ENCODE data around the gene RMDN3.
A peak's percentile ranks its signal among the peaks of the same experiment; 100 is the strongest.

Gene RMDN3

DNA sequence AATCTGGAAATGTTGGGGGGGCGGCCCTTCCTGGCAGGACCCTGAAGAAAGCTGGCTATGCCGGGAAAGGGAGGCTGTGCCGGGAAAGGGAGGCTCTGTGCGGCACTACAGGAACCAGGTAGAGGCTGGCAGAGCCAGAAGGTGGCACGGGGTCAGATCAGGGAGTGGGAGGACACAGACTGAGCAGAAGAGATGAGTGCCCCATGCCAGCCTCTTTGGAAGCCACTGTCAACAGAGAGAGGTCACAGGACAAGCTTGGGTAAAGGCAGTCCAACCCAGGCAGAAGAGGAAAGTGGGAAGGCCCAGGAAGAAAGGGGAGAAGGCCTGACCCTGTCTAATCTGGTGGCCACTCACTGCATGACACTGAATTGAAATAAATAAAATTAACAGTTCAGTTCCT, 16.2 kb upstream of the RMDN3 start:
- Histone ChIP-seq H3K27me3 (ENCODE audit: control insufficient read depth, low read length) (no peaks in the 10 kb centered on the region), H4K20me1 (ENCODE audit: control insufficient read depth, insufficient read depth, low read depth, low read length) (no peaks in the 10 kb centered on the region), H3K4me2 (ENCODE audit: low read length) (peak overlapping the region; percentile 86), H3K4me1 (ENCODE audit: control insufficient read depth, low read length) (peaks cover 65% of the 10 kb centered on the region), H3F3A (ENCODE audit: control insufficient read depth, insufficient read depth) (peaks cover 21% of the 10 kb centered on the region), H3K79me2 (ENCODE audit: control insufficient read depth, low read length) (peaks cover 19% of the 10 kb centered on the region), H3K9me3 (ENCODE audit: control insufficient read depth, insufficient read depth, low read length) (no peaks in the 10 kb centered on the region), H3K9me2 (replicated peaks; ENCODE audit: control insufficient read depth, low read length) (no peaks in the 10 kb centered on the region), H3K4me3 (ENCODE audit: low read length) (peak overlapping the region; percentile 69; the same call in 1 of the 2 replicates), H3K27ac (ENCODE audit: low read depth, low read length) (peak overlapping the region; percentile 94), H3K36me3 (ENCODE audit: control insufficient read depth, low read length) (peaks cover 61% of the 10 kb centered on the region)
- TF ChIP-seq EZH2phosphoT487 (IDR thresholded peaks at IDR 0.05; ENCODE audit: borderline replicate concordance, low read length), result no peak
- TF ChIP-seq, protein P1, sequence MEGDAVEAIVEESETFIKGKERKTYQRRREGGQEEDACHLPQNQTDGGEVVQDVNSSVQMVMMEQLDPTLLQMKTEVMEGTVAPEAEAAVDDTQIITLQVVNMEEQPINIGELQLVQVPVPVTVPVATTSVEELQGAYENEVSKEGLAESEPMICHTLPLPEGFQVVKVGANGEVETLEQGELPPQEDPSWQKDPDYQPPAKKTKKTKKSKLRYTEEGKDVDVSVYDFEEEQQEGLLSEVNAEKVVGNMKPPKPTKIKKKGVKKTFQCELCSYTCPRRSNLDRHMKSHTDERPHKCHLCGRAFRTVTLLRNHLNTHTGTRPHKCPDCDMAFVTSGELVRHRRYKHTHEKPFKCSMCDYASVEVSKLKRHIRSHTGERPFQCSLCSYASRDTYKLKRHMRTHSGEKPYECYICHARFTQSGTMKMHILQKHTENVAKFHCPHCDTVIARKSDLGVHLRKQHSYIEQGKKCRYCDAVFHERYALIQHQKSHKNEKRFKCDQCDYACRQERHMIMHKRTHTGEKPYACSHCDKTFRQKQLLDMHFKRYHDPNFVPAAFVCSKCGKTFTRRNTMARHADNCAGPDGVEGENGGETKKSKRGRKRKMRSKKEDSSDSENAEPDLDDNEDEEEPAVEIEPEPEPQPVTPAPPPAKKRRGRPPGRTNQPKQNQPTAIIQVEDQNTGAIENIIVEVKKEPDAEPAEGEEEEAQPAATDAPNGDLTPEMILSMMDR (IDR thresholded peaks at IDR 0.05; ENCODE audit: low read depth, low read length, poor library complexity, severe bottlenecking), result no peak

DNA sequence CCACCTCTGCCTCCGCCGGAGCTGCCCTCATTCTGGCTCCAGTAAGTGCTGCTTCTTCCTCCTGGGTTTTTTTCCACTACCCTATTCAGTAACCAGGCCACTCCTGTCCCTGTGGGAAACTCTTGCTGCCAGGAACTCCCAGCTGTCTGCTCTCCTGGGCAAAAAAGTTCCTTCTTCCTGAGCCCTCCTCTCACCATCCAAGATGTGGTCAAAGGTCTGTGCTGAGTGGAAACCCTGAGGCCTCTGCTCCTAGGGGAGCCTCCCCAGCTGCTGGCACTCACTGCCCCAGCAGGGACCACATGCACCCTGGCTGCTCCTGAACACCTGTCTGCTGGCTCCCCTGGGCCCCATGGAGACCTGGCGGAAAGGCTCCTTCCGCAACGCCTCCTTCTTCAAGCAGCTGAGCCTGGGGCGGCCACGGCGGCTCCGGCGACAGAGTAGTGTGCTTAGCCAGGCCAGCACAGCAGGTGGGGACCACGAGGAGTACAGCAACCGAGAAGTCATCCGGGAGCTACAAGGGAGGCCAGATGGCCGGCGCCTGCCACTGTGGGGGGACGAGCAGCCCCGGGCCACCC, 15.2 kb upstream of the RMDN3 start:
- Histone ChIP-seq H3K4me1 (ENCODE audit: control insufficient read depth, low read length) (peaks cover 75% of the 10 kb centered on the region), H3F3A (ENCODE audit: control insufficient read depth, insufficient read depth) (peaks cover 27% of the 10 kb centered on the region), H3K36me3 (ENCODE audit: control insufficient read depth, low read length) (peaks cover 62% of the 10 kb centered on the region), H3K79me2 (ENCODE audit: control insufficient read depth, low read length) (peaks cover 28% of the 10 kb centered on the region), H3K27ac (ENCODE audit: low read depth, low read length) (peak overlapping the region; percentile 94), H3K9me3 (ENCODE audit: control insufficient read depth, insufficient read depth, low read length) (no peaks in the 10 kb centered on the region), H4K20me1 (ENCODE audit: control insufficient read depth, insufficient read depth, low read depth, low read length) (no peaks in the 10 kb centered on the region), H3K9me2 (replicated peaks; ENCODE audit: control insufficient read depth, low read length) (no peaks in the 10 kb centered on the region), H3K4me3 (ENCODE audit: low read length) (peak overlapping the region; percentile 69), H3K27me3 (ENCODE audit: control insufficient read depth, low read length) (no peaks in the 10 kb centered on the region), H3K4me2 (ENCODE audit: low read length) (peak overlapping the region; percentile 86)
- no peak for TF ChIP-seq EZH2phosphoT487 (IDR thresholded peaks at IDR 0.05; ENCODE audit: borderline replicate concordance, low read length)
- TF ChIP-seq, protein P1 (IDR thresholded peaks at IDR 0.05; ENCODE audit: low read depth, low read length, poor library complexity, severe bottlenecking), result no peak

DNA sequence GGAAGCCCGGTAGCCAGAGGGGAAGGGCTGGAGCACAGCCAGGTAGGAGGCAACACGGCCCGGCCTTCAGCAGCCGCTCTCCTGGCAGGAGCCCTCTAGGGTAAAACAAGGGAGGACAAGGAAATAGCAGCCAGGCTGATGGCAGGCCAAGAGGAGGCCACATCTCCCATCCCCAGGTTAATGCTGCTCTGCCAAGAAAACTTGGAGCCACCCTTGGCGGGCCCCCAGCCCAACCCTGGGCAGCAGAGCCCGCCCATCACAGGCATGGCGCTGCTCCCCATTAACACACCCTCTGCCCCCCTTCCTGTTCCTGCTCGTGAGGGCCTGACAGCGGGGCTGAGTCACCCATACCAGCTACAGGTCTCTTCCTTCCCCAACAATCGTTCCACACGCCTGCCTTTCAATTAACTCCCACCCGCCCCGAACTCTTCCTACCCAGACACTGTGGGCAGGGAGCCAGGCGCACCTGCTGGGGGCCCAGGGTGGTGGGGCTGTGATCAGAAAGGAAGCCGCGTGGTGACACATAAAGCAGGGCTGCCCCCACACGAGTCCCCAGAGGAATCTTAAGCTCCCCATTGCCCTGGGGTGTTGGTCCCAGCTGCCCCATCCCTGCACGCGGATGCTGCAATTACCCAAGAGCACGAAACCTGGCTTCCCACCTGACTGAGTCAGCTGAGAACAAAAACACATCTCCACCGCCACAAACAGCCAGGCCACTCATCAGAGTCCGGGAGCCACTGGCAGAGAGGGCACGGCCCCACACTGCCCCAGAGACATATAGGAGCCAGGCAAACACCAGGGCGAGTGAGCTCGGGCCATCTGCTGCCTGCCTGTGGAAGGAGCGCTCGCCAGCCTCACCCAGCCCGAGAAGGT, 14.5 kb upstream of the RMDN3 start, which contains the start of gene C15orf62:
Gene C15orf62, plus strand, starts transcription at position 707 of the 873 bp plus-strand sequence. CDS start 516 bp downstream, outside the sequence.
- Histone ChIP-seq H4K20me1 (ENCODE audit: control insufficient read depth, insufficient read depth, low read depth, low read length) (no peaks in the 10 kb centered on the region), H3K9me3 (ENCODE audit: control insufficient read depth, insufficient read depth, low read length) (no peaks in the 10 kb centered on the region)

More for the DNA sequence above, 14.5 kb upstream of the RMDN3 start, which contains the start of gene C15orf62:
- Histone ChIP-seq H3K4me3 (ENCODE audit: low read length) (peak within 1 kb of the TSS; percentile 69), H3K4me1 (ENCODE audit: control insufficient read depth, low read length) (peaks cover 83% of the 10 kb centered on the region), H3K27ac (ENCODE audit: low read depth, low read length) (peak within 1 kb of the TSS; percentile 94), H3K36me3 (ENCODE audit: control insufficient read depth, low read length) (peaks cover 68% of the 10 kb centered on the region), H3F3A (ENCODE audit: control insufficient read depth, insufficient read depth) (peaks cover 34% of the 10 kb centered on the region), H3K79me2 (ENCODE audit: control insufficient read depth, low read length) (peaks cover 35% of the 10 kb centered on the region), H3K9me2 (replicated peaks; ENCODE audit: control insufficient read depth, low read length) (no peaks in the 10 kb centered on the region), H3K4me2 (ENCODE audit: low read length) (peak within 1 kb of the TSS; percentile 86), H3K27me3 (ENCODE audit: control insufficient read depth, low read length) (no peaks in the 10 kb centered on the region)
- no peak for TF ChIP-seq EZH2phosphoT487 (IDR thresholded peaks at IDR 0.05; ENCODE audit: borderline replicate concordance, low read length)
- TF ChIP-seq, protein P1 (IDR thresholded peaks at IDR 0.05; ENCODE audit: low read depth, low read length, poor library complexity, severe bottlenecking), result no peak
